Measurements from ENCODE around the gene SMIM15. TPM values are rescaled to one million over a fixed set of nuclear protein-coding genes. Genes with fewer than 3 reads are reported as not detected.

SMIM15 gene
- total and polyA plus RNA-seq, 2 of the 13 experiments (the other 11 are each of a cell fraction or from before 2014, with no cell fraction given) = 12.7 to 58.2 TPM

DNA sequence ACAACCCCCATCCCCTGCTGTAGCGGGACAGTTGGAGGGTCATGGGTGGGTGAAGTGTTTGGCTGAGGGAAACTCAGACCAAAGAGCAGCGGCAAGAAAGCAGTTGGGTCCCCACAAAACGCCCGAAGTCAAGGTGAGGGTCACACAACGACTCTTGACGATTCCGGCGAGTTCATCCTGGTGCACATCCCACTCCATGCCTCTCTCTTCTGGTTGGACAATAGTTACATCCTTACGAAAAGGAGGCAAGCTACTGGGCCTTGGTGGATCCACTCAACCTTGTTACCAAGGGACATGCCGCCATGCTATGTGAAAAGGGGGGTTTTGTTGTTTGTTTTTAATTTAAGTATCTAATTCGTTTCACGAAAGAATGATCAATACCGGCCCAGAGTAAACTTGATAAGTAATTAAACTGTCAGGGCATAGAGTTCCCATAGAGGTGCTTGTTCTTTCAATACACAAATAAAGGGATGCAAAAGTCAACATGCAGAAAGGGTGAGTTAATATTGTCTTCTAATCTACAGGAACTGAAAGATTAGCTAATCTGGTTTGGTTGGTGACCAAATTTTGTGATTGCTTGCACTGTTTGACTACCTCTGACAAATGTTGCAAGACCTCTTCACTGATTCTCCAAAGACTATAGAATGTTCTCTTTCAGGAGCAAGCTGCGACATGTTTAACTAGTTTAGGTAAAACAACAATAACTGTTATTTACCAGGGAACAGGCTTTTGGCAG, 732 bp upstream of the SMIM15 start:
- H3K9ac ChIP-seq (ENCODE audit: insufficient read depth, low read depth, low read length) = peak overlapping the region; percentile 94
- in situ Hi-C loops (cut with HindIII; ENCODE audit: extremely low pct_ligation_motif_present, low pct_unique_long_range_greater_than_20kb) = no loop called here
- no peaks in the 10 kb centered on the region for H4K20me1 ChIP-seq (ENCODE audit: insufficient read depth, low read length)
- H3K4me2 ChIP-seq (ENCODE audit: low read depth, low read length) = peak overlapping the region; percentile 75
- H3K36me3 ChIP-seq (replicated peaks in 1 of 2; ENCODE audit: control insufficient read depth in 1 of 2, insufficient read depth in 2 of 2, low read length in 2 of 2) = peaks cover 2 to 13% of the 10 kb centered on the region in 2 experiments; a peak in 3 of 5 replicates
- H3K27me3 ChIP-seq (ENCODE audit: control insufficient read depth in 1 of 2, insufficient read depth in 2 of 2, low read length in 2 of 2) = no peaks in the 10 kb centered on the region; a peak in 1 of 5 replicates
- ChIA-PET CTCF (ENCODE audit: low intra/inter-chr PET ratio, low total read pairs) (no interaction called here), POLR2A (interaction anchor here (0.9 kb wide), 3 partner anchors 20 to 165 kb away, joined by 3 read pairs; no protein-coding TSS in a partner anchor)
- H3K4me1 ChIP-seq (ENCODE audit: insufficient read depth, low read length) = peaks cover 37% of the 10 kb centered on the region
- peak overlapping the region; percentile 83 for H2AFZ ChIP-seq (ENCODE audit: low read length)
- peak; percentile 59 for DNase-seq (ENCODE audit: low spot score)
- no peak for FAIRE-seq
- under 1% methylated on average over 12 of the region's 14 CpGs for WGBS (ENCODE audit: low lambda C conversion rate)
- intact Hi-C loops (cut with micrococcal nuclease; ENCODE audit: unreplicated experiment) = loop anchor here (1.0 to 10.0 kb wide), 4 partner anchors 138 to 492 kb away; no protein-coding TSS in a partner anchor
- peak overlapping the region; percentile 95 for H3K27ac ChIP-seq (ENCODE audit: extremely low read length, insufficient read depth, low read length)
- peak overlapping the region; percentile 89 to 93 (median 90) for H3K4me3 ChIP-seq (replicated peaks in 1 of 3; ENCODE audit: insufficient read depth in 1 of 3, low read depth in 2 of 3, low read length in 3 of 3)
- no peaks in the 10 kb centered on the region for H3K9me3 ChIP-seq (ENCODE audit: low read length)
- BruUV-seq (replicated peaks) = TSS peak; percentile 86
- peaks cover 42% of the 10 kb centered on the region for H3K79me2 ChIP-seq (ENCODE audit: insufficient read depth, low read length)
- ATAC-seq = peak; percentile 76
- TF ChIP-seq ZNF841 (CRISPR knock-in tag; IDR thresholded peaks at IDR 0.05; ENCODE audit: borderline replicate concordance) = no peak
- TF ChIP-seq ZNF292 (CRISPR knock-in tag; IDR thresholded peaks at IDR 0.05; ENCODE audit: borderline replicate concordance, low read depth) = no peak
- 0 out of 2 replicates have a peak, but pooled peaks have one; percentile 13 for TF ChIP-seq ZNF329 (CRISPR knock-in tag; IDR thresholded peaks at IDR 0.05; ENCODE audit: low read depth)
- TF ChIP-seq MED1 (CRISPR knock-in tag; IDR thresholded peaks at IDR 0.05) = 0 out of 2 replicates have a peak, but pooled peaks have one; percentile 13
- 0 out of 2 replicates have a peak, but pooled peaks have one; percentile 69 for TF ChIP-seq ZNF567 (CRISPR knock-in tag; IDR thresholded peaks at IDR 0.05; ENCODE audit: borderline replicate concordance)
- TF ChIP-seq ZNF644 (CRISPR knock-in tag; IDR thresholded peaks at IDR 0.05; ENCODE audit: low read depth) = peak; percentile 81
- no peak for TF ChIP-seq ZNF230 (CRISPR knock-in tag; IDR thresholded peaks at IDR 0.05)
- TF ChIP-seq, protein P1, sequence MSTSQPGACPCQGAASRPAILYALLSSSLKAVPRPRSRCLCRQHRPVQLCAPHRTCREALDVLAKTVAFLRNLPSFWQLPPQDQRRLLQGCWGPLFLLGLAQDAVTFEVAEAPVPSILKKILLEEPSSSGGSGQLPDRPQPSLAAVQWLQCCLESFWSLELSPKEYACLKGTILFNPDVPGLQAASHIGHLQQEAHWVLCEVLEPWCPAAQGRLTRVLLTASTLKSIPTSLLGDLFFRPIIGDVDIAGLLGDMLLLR (CRISPR knock-in tag; IDR thresholded peaks at IDR 0.05) = no peak
- TF ChIP-seq MEIS1 (CRISPR knock-in tag; IDR thresholded peaks at IDR 0.05; ENCODE audit: borderline replicate concordance) = no peak
- no peak for TF ChIP-seq ZSCAN21 (CRISPR knock-in tag; IDR thresholded peaks at IDR 0.05; ENCODE audit: borderline replicate concordance)
- no peak for TF ChIP-seq ZNF607 (CRISPR knock-in tag; IDR thresholded peaks at IDR 0.05; ENCODE audit: borderline replicate concordance)
- 0 out of 2 replicates have a peak, but pooled peaks have one; percentile 17 for TF ChIP-seq CEBPG (CRISPR knock-in tag; IDR thresholded peaks at IDR 0.05)
- no peak for TF ChIP-seq PRPF4 (IDR thresholded peaks at IDR 0.05; ENCODE audit: low read depth, low read length, poor library complexity, severe bottlenecking)
- TF ChIP-seq, protein P2, sequence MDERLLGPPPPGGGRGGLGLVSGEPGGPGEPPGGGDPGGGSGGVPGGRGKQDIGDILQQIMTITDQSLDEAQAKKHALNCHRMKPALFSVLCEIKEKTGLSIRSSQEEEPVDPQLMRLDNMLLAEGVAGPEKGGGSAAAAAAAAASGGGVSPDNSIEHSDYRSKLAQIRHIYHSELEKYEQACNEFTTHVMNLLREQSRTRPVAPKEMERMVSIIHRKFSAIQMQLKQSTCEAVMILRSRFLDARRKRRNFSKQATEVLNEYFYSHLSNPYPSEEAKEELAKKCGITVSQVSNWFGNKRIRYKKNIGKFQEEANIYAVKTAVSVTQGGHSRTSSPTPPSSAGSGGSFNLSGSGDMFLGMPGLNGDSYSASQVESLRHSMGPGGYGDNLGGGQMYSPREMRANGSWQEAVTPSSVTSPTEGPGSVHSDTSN (CRISPR knock-in tag; IDR thresholded peaks at IDR 0.05) = no peak
- TF ChIP-seq ADNP (CRISPR knock-in tag; IDR thresholded peaks at IDR 0.05) = no peak
- TF ChIP-seq MEF2D (CRISPR knock-in tag; IDR thresholded peaks at IDR 0.05) = 0 out of 2 replicates have a peak, but pooled peaks have one; percentile 20
- no peak for TF ChIP-seq ZNF280D (CRISPR knock-in tag; IDR thresholded peaks at IDR 0.05)
- TF ChIP-seq BORCS8-MEF2B (CRISPR knock-in tag; IDR thresholded peaks at IDR 0.05) = no peak
- no peak for TF ChIP-seq LBX2 (CRISPR knock-in tag; IDR thresholded peaks at IDR 0.05; ENCODE audit: borderline replicate concordance)
